Hematopoietic multipotent progenitor cell treated with erythropoietin and hydrocortisone succinate and interleukin-3 and kit ligand, for 4 days (in vitro differentiated cells): ENCODE measurements around the gene RRM2.

Source experiments
- DNase-seq: peaks from one replicate; pipeline ENCODE4 v3.0.0-alpha.2; 2015

RRM2 gene

DNA sequence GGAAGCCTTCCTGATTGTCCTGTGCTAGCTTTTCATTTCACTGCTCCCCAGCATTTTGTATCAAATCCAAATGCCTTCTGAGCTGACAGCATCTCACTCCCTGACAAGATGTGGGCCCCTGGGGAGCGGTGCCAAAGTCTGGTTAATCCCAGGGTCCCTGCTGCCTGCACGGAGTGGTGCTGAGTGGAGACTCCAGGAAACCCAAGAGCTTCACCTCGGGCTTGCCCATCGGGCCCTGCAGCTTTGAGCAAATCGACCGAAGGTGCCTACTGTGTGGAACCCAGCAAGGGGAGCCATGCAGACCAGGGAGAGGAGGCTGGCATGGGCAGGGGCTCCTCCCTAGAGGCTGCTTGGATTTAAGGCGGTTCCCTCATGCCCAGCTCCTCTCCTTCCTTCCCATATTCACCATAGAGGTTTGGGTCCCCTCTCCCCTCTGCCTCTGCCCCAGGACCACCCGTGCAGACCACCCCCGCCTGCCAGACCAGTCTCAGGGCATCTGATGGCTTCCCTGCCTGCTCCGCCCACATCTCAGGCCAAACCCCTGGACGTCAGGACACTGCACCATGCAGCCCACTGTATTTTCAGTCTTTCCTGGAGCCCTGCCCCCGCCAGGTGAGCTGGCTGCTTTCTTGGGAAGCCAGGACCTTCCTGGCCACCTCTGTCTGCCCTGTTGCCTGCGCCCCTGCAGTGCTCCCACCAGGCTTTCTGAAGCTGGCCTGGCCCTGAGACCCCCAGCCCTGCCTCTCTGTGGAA lies 37.8 kb downstream of the RRM2 start:
- DNase-seq = no peak

DNA sequence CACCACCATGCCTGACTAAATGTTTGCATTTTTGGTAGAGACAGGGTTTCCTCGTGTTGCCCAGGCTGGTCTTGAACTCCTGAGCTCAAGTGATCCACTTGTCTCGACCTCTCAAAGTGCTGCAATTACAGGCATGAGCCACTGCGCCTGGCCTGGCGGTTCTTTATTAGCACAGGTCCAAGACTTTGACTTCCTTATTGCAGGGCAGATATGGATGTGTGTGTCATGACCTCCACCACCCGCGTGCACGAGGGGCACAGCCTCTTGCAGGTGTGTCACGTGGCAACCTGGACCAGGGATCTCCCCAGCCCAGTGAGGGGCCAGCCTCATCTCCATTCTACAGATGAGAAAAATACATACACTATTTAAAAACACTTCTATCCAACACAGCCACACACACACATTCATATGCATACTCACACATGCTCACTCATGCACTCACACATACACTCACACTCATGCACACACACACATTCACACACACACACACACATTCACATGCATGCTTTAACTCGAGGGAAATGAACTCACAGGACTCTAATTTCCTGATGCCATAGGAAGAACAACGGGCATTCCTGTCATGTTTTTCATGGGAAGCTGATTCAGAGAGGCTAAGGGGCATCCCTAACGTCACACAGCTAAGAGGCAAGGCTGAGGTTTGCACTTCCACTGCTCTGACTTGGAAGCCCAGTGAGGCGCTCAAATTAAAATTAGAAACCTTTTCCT lies 38.8 kb downstream of the RRM2 start:
- DNase-seq = no peak

DNA sequence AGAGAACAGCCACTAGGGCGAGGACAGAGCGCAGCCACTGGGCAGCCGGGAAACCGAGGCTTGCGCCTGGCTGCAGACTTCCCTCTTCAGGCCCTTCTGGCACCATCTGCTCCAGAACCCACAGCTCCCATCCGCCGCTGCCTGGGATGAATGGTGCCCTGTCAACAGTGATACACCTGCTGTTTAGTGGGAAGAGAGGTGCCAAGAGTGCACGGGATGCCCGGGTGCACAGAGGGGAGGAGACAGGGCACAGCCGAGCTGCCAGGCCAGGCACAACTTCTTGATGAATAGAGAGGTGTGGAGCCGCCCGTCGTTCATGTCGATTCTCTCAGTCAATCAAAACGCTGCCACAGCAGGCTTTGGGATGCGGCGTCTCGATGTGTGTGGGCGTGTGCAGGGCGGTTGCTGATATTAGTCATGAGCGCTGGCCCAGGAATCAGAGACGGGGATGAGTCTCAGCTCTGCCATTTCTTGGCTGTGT lies 39.5 kb downstream of the RRM2 start:
- no peak for DNase-seq

DNA sequence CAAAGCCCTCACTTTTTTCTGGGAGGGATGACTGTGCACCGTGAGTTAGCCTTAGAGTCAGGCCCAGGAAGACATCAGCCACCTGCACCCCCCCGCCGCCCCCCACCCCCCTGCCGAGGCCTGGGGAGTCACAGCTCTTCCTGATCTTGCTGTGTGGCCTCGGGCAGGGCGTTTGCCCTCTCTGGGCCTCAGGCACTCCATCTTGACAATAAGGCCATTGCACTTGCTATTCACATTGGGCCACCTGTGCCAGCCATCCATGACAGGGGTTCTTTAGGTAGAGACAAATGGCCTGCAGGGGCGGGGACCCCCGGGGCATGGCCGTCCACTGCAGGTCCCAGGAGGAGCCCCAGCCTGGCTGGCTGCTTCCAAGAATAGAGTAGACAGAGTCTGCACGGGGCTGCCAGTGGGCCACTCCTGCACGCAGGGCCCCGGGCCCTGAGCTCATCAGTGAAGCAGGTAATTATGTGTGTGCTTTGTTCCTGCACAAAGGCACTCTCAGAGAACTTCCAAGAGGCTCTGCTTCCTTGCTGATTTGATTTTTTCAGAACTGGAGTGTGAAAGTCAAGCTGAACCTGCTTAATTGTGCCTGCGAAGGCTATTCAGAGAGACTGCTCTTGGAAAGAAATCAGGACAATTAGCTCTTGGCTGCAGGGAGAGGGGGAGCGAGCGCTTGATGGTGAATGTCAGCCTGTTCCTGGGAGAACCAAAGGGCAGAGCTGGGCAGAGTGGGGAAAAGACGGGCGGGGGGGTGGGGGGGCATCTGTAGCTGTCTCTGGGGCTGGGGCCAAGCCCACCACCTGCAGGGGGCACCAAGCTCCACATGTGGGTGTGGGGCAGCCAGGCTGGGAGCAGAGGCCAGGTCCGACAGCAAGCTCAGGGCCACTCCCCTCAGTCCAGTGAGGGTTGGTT lies 40.3 kb downstream of the RRM2 start:
- DNase-seq = no peak

DNA sequence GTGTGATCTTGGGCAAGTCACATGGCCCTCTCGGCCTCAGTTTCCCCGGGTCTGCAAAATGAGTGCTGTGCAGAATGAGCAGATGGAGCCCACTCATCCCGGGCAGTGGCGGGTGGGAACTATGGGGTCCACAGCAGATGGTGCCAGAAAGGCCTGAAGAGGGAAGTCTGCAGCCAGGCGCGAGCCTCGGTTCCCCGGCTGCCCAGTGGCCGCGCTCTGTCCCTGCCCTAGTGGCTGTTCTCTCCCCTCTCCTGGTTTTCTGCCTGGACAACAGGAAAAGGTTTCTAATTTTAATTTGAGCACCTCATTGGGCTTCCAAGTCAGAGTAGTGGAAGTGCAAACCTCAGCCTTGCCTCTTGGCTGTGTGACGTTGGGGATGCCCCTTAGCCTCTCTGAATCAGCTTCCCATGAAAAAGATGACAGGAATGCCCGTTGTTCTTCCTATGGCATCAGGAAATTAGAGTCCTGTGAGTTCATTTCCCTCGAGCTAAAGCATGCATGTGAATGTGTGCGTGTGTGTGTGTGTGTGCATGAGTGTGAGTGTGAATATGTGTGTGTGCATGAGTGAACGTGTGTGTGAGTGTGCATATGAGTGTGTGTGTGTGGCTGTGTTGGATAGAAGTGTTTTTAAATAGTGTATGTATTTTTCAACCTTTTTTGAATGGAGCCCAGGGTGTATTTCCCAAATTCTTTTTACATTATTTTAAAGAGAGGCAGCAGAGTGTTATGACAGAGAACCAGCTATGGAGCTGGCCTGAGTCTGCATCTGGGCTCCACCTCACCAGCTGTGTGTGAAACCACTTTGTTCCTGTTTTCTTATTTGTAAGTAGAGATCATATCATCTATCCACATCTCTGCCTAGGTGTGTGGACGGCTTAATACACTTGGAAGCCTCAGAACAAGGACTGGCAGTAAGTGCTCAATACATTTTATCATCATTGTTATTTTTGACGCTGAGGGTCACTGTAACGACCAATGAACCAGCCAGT lies 41.3 kb downstream of the RRM2 start:
- peak; percentile 44 for DNase-seq

DNA sequence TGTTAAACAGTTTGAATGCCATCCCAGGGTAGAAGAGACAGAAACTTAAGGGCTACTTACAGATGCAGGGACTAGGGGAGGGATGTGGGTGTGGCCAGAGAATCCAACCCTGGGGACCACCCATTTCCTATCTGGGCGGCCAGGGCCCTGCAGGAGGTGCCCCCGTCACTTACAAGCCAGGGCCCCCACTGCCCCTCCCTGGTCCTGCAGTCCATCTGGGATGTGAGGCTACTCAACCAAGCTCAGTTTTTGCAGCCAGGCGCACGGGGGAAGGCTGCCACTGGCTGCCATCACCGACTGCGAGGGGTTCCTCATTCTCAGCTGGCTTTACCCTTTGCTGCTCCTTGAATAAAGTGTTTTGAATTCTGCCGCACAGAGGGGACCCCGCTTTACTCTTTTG lies 42.1 kb downstream of the RRM2 start:
- no peak for DNase-seq

DNA sequence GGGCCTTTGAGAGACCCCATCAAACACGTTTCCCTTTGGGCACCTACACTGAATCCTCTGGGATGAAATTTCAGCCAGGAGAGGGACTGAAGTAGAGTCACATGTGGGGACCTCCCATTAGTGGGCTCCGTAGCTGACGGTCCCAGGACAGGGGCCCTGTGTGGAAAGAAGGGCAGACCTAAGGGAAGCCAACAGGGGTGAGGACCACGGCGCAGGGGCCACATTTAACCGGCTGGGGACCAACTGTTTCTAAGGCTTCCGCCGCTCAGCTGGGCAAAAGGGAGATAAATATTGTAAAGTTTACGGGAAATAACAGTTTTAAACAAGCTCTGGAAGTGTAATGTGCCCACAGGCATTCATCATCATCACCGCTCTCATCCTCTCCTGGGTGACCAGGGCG lies 42.7 kb downstream of the RRM2 start:
- DNase-seq = no peak

DNA sequence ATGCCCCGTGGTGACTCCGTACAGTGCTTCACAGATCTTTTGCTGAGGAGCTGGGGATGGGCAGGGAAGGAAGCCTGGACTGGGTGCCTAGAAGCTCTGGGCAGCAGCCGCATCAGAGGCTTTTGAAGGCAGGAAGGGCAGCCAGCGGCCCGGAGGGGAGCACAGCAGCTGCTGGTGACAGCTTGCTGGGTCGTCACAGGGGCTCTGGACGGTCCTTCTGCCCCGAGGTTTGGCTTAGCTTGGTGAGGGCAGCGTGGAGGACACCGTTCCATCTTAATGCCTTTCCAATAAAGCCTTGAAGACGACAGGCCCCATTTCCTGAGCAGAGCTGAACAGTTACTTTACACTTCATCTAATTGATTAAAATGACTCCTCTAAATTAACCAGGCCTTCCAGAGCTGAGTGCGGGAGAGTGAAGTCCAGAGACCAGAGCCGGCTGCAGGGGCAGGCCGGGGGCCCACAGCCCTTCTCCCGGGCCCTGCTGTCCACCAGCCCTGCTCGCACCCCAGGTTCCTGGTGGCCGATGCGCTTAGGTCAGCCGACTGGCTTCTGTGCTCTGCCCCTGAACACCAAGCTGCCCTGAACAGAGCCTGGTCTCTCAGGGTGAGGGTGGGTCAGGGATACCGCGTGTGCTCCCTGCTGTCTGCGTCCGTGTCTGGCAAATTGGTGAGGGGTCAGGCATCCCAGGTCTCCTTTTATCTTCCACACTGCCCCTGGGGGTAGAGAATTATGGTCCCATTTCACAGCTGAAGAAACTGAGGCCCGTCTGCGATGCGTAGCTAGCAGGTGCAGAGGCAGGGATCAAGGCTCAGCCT lies 43.5 kb downstream of the RRM2 start:
- DNase-seq = no peak

DNA sequence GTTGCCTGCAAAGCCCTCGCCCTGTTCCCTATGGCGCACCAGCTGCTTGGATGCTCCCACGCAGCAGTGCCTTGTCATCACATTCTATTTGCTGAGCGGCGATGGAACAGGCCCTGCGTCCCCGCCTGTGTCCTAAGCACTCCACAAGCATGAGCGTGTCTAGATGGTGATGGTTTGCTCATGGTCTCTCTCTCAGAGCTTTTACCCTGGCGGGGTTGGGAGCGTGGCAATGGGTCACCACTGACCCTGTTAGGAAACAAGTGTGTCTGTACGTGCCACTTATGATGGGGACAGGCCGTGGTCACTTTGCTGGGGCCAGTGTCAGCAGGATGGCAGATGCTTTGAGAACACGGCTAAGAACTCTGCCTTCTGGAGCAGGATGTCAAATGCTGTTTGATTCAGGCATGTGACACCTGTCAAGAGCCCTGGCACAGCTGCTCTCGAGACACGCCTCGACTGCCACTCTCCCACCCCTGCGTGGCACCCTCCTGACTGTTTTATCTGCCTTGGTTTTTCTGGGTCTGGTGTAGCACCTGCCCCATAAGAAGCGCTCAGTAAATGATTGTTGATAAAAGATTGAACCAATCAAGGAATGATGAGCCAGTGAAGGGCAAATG lies 44.2 kb downstream of the RRM2 start:
- DNase-seq = no peak

DNA sequence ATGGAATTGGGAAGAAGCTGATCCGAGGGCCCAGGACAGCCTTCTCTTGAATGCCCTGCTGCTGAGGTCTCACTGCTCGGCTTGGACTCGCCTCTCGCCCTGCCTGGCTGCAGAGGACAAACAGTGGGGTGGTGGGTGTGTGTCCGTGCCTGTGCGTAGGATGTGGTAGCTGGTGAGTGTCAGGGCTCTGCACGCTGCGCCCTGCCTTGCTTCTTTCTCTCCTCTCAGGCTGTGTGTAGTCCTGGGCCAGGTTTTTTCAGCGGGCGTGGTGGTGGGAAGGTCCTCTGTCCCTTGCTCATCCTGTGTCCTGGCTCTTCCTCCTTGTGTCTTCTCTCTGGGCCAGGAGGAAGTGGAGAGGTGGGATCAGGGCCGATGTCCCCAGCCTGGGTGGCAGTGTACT lies 44.8 kb downstream of the RRM2 start:
- DNase-seq = no peak

DNA sequence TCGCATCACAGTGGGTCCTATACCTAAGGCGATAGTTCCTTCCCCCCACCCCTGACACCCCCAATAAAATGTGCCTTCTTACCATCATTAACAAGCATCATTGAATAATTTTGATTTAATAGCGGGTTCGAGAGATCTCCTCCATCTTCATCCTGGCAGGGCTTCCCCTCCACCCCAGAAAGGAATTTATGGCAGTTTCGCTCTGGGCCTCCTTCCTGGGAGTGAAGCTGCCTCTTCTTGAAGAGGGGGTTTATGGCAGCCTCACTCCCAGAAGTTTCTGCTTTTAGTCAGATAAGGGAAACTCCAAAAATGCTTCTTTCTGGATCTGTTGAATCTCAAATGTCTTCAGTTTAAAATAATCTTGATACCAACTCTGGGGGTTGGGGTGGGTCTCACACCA lies 45.7 kb downstream of the RRM2 start:
- DNase-seq = no peak

DNA sequence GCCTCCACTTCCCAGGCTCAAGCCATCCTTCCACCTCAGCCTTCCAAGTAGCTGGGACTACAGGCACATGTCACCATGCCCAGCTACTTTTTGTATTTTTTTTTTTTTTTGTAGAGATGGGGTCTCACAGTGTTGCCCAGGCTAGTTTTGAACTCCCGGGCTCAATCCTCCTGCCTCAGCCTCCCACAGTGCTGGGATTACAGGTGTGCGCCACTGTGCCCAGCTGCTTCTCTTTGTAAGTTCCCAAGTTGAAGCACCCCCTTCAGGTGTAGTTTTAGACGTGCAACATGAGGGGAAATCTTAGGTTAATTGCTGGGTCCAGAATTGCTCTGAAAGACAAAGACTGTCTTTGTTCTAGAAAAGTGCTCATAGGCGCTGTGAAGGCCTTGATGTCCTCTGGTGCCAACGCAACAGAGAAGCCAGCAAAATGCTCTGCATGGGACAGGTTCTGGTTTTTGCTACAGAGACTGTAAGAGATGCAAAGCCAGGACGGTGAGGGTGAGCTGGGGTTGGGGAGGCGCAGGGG lies 46.6 kb downstream of the RRM2 start:
- DNase-seq = no peak

DNA sequence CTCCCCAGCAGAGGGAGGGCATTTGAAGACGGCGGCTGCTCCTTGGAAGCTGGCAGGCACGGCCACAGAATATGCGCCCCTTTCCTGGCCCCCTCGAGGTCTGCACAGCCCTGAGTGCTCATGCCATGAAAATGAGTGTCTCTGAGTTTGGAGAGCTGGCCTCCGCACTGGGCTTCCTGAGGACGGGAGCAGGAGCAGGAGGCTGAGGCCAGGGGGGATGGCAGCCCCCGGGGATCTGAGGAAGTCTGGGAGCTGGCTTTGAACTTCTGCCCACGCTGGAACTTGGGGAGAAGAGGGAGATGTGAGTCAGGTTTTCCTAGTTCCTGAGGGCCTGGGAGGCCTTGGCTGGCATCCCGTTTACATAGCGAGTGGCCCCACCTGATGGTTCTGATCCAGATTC lies 47.0 kb downstream of the RRM2 start:
- no peak for DNase-seq

DNA sequence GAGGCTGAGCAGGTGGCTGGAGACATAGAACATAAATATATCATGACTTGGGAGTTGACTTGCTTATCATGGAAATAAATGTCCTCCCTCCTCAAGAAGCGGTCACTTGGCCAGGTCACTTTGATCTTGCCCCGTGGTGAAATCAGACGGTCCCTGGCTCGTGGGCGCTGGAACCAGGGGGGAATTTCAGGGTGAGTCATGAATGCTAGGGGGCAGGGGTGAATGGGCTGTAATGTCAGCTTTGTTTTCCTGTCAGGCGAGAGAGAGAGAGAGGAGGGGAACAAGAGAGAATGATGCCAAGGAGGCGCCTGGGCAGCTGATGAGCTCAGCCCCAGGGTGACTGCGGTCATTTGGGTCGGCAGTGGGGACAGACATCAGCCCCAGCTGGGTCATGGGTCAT lies 47.7 kb downstream of the RRM2 start:
- no peak for DNase-seq

DNA sequence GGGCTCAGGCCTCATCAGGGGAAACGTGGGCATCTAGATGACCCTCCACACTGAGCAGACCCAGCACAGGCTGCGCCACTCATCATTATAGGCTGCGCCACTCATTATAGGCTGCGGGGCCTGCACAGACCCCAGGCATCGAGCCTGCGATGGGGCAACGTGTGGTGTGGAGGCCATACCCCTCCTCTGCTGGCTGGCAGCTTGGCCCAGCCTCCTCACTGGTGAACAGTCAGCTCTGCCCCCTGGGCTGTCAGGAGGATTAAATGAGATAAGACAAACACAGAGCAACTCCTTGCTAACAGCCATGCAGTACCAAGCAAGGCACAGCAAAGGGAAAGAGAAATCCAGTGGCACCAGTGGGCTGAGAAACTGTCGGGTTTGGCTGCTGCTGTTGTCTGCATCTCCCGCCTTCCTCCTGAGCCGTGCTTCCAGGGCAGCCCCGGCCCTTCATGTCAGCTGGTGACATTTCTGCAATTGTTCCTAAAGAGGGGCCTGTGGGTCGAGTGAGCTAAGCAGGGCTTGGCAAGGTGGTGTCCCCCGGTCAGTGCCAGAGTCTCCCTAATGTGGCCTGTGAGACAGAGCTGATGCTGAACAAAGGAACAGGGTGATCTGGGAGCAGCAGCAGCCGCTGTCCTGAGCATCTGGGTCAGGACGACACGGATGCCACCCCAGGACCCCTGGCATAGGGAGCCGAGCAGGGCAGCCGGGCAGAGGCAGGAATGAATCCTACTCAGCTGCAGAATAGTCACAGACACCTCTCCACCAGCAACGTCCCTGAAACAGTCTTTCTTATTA lies 48.7 kb downstream of the RRM2 start:
- DNase-seq = no peak

DNA sequence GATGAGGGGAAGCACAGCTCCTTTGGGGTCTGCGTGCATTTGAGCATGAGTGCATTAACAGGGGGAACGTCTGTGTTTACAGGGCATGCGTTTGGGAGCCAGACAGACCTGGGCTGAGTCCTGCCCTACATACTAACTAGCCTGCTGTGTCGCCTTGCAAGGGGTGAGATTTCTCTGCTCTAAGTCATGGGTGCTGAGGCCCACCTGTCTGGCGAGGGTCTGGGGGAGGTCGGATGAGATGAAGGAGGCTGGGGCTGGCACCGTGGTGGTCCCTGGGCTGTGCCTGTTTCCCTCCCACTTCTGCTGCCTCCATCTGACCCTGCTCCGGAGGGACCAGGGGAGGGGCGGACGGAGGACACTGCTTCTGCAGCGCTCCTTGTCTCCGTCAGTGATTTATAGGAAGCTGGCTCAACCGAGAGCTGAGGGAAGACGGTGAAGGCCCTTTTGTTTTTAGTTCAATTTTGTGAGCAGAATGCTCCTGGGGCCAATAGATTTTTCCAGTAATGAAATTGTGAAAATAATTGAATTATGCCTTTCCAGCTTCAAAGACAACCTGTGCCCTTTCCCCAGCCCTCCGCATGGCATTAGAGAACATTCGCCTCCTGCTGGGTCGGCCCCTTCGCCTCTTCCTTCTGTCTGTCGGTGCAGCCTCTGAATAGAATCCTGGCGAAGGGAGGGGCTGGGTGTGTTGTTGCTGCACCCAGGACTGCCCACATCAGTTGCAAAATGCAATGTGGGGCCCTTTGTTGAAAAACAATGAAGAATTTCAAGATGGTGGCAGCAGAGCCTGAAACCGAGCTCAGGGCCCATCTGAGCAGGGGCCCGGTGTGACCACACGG lies 49.7 kb downstream of the RRM2 start:
- no peak for DNase-seq

DNA sequence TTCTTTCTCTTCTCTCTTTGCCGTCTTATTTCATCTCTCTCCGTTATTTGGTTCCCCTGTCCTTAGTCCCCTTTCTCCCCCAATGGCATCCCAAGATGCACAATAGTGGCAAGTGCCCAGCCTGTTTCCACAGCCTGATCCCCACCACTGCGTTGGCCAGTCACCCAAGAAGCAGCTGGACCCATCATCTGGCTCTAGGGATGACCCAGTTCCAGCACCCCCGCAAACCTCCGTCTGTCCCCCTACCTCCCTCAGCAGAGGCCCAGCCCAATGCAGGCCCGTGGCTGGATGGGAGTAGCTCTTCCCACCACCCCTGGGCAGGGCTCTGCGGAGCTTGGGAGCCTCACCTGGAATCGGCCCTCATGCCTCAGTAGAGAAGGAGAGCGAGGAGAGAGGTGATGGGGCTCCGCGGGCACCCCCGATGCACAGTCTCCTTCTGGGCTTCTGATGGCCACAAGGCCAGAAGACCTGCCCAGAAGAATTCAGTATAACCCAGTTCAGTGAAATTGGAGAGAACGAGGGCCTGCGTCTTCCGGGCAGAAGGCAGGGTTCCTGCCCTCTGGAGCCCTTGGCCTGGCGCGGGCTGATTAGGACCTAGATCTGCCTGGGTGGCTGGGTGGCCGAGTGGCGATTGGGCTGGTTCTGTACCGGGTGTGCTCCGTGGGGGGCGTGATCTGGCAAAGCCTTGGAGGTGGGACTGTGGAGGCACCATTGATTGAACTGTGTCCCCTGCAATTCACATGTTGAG lies 50.9 kb downstream of the RRM2 start:
- DNase-seq = no peak

DNA sequence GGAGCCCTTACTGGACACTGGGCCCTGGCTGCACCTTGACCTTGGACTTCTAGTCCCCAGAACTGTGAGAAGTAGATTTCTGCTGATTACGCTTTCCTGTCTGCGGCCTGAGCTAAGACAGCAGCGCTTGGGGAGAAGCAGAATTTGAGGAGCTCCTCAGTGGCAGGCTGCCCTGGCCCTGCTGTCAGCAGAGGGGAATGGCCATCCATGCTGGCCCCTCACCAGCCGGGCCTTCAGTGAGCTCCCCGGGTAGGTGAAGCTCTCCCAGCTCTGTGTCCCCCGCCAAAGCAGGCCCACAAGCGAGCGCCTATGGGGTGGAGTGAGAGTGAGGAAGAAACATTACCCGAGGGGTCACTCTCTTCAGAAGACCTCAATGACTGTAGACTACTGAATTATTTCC lies 51.6 kb downstream of the RRM2 start:
- no peak for DNase-seq
